Spinal cord (tissue), 10 donors: ENCODE data around the gene CARS1. TPM values are rescaled to one million over a fixed set of nuclear protein-coding genes. Genes with fewer than 3 reads are reported as not detected.
A peak's percentile ranks its signal among the peaks of the same experiment; 100 is the strongest.

Experiments used
- DNase-seq, 6 donors: peaks; one replicate each; pipeline versions ENCODE4 v3.0.0 to v3.0.0-alpha.2; 2013 to 2015; ENCODE audit warnings: low spot score in 6 of 6, low read depth in 4 of 6
- H3K27ac ChIP-seq: one replicate; pipeline ENCODE4 v1.5.1; 2013; ENCODE audit warnings: low read depth, low read length, control low read depth
- H3K27me3 ChIP-seq: one replicate; pipeline ENCODE4 v1.6.1; 2013; ENCODE audit warnings: low read length; ENCODE audit not compliant: control insufficient read depth, insufficient read depth
- H3K36me3 ChIP-seq: one replicate; pipeline ENCODE4 v1.6.1; 2013; ENCODE audit warnings: low read length; ENCODE audit not compliant: control insufficient read depth, insufficient read depth
- H3K4me1 ChIP-seq: one replicate; pipeline ENCODE4 v1.6.1; 2013; ENCODE audit warnings: low read length; ENCODE audit not compliant: control insufficient read depth, insufficient read depth
- H3K4me3 ChIP-seq: one replicate; pipeline ENCODE4 v1.5.1; 2013; ENCODE audit warnings: low read depth, low read length, control low read depth
- H3K9me3 ChIP-seq: one replicate; pipeline ENCODE4 v1.6.1; 2013; ENCODE audit warnings: low read length; ENCODE audit not compliant: control insufficient read depth, insufficient read depth
- WGBS: methylation state at CpG from one replicate; pipeline ENCODE4 v1.1.5; 2013; ENCODE audit warnings: missing lambda C conversion rate; ENCODE audit not compliant: insufficient coverage; 5-methylcytosine and 5-hydroxymethylcytosine counted together
- polyA plus RNA-seq, 2 donors: library from polyadenylated mRNA; unstranded; fragments of 120-200 nt; gene quantifications; one replicate each; pipeline ENCODE4 v1.2.1, GENCODE V29; 2013; ENCODE audit not compliant: insufficient read length in 2 of 2
- total RNA-seq, 2 donors: library from RNA; depleted of rRNA in 1 of 2; stranded (reverse); fragments of 120-200 nt in 1 of 2; fragments of >200 nt in 1 of 2; gene quantifications; one replicate each; pipeline versions ENCODE4 v1.2.3 to v1.2.4, GENCODE V29; 2013 to 2014
- donor health status: healthy.

Gene CARS1
- total and polyA plus RNA-seq, 4 donors, result 28.5 to 54.6 (median 44.3) TPM

DNA sequence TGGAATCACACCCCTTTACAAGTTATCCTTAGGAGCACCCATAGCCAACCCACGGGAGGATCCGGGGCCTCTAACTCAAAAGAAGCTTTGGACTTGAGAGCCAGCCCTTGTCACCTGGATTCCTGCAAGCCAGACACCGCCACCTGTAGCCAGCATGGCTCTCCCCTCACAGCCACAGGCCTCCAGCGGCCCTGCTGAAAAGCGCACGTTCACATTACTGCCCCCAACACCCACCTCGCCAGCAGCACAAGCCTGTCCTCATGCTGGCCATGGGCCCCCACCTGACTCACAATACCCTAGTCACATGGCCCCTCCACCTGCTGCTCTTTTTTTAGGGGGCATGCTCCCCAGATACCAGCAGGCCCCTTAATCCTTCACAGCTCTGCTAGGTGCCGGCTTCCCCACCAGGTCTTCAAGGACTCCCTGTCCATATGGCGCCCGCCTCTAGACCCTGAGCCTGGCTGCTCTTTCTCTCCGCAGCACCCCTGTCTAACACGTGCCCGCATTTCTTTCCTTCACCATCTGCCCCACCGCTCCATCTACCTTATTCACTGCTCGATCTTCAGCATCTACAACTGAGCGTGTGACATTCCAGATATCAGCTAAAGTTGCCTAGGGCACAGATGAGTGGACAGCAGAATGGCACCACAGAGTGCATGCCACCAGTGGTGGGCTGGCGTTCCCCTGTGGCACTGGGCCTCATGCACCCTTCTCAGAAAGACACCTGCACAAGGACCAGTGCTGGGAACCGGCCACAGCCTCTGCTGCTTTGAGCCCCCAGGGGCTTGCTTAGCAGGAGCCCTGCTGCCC lies 6.6 kb downstream of the CARS1 start:
- Histone ChIP-seq H3K27me3 (no peaks in the 10 kb centered on the region), H3K4me3 (no peak overlapping the region), H3K4me1 (peaks cover 35% of the 10 kb centered on the region), H3K27ac (no peak overlapping the region), H3K9me3 (no peaks in the 10 kb centered on the region), H3K36me3 (peaks cover 55% of the 10 kb centered on the region)
- no peak for DNase-seq
- WGBS, result 92% methylated on average over 18 of the region's 18 CpGs

DNA sequence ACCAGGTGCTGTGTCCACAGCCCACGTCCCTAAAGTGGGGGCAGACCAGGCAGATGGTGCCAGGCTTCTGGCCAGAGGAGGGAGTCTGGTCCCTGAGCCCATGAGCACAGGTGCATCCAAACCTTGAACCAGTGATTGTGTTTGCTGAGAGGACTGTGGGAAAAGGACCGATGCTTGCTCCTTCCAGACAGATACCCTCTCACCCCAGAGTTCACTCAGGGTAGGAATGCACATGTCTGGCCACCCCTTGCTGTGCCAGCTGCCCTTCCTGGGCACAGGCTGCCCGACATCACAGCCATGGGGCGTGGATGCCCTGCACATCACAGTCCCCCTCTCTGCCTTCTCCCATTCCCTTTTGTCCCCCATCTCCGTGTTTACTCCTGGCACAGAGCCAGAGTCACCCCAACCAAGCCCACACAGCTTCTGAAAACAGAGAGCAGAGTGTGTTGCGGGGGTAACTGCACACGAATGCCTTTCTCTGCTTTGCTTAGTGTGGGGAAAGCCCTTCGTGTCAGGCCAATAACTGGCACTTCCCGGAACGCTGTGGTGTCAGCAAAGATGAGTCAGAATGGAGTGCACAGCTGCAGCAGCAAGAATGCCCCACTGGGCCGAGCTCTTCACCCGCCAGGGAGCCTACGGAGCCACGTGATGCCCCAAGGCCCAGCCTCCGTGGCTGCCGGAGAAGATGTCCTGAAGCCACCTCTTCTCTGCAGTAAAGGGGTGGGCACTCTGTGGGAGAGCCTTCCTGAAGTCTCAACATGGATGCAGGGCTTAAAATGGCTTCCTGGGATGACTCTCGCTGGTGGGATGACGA lies 7.6 kb downstream of the CARS1 start:
- DNase-seq, result peak in 2 of 6 donors; percentile 37 to 74
- Histone ChIP-seq H3K9me3 (no peaks in the 10 kb centered on the region), H3K36me3 (peaks cover 57% of the 10 kb centered on the region), H3K4me3 (no peak overlapping the region), H3K4me1 (peaks cover 35% of the 10 kb centered on the region), H3K27ac (no peak overlapping the region), H3K27me3 (no peaks in the 10 kb centered on the region)
- WGBS, result 46% methylated on average over 16 of the region's 18 CpGs

DNA sequence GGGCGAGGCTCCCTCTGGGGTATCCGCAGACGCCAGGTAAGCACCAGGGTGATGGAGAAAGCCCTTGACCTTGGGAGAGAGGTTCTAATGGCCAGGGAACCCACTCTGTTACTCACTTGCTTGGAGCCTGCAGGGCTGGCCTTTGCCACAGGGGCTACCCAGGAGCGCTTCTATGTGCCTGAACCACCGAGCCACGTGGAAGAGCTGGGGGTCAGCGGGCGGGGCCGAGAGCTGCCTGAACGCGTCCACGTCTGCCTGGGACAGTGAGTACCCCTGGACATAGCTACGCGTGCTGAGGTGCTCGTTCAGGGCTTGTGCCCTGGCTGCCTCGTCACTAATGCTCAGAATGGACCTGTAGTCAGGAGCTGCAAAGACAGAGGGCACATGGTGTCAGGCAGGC lies 9.6 kb downstream of the CARS1 start:
- WGBS, result 94% methylated on average over 16 of the region's 16 CpGs
- H3K4me1 ChIP-seq, result peaks cover 55% of the 10 kb centered on the region

DNA sequence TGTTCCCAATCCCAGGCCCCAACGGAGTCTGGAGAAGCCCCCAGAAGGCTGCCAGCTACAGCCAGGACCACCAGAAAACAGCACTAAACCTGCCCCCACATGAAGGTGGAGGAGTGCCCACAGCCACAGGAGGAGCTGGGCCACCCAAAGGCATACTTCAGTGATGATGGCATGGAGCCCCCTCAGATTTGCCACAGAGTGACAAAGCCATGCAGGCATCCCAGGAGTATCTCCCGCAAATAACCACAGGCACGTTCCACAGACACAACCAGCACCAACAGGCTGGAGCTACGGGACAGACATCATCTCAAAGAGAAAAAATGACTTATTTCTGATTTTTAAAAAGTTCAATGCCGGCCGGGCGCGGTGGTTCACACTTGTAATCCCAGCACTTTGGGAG lies 10.6 kb downstream of the CARS1 start:
- no peak for DNase-seq
- Histone ChIP-seq H3K4me1 (peaks cover 58% of the 10 kb centered on the region), H3K9me3 (no peaks in the 10 kb centered on the region), H3K27ac (no peak overlapping the region), H3K36me3 (peaks cover 63% of the 10 kb centered on the region), H3K27me3 (no peaks in the 10 kb centered on the region), H3K4me3 (no peak overlapping the region)
- WGBS, result 95% methylated on average over 4 of the region's 8 CpGs

More for the DNA sequence above, 9.6 kb downstream of the CARS1 start:
- Histone ChIP-seq H3K27ac (no peak overlapping the region), H3K36me3 (peaks cover 59% of the 10 kb centered on the region), H3K4me3 (no peak overlapping the region), H3K9me3 (no peaks in the 10 kb centered on the region), H3K27me3 (no peaks in the 10 kb centered on the region)
- DNase-seq, result no peak

- H3K4me3 ChIP-seq, result no peak overlapping the region
- peaks cover 68% of the 10 kb centered on the region for H3K36me3 ChIP-seq
- H3K27ac ChIP-seq, result no peak overlapping the region
- no peaks in the 10 kb centered on the region for H3K9me3 ChIP-seq
- no peak for DNase-seq
- H3K27me3 ChIP-seq, result no peaks in the 10 kb centered on the region
- 88% methylated on average over 9 of the region's 12 CpGs for WGBS
- peaks cover 54% of the 10 kb centered on the region for H3K4me1 ChIP-seq
Measured at GRCh38 chr11:3046190-3046589, 11.0 kb downstream of the CARS1 start.

GRCh38 chr11:3044915-3045314 lies 12.3 kb downstream of the CARS1 start:
- no peak overlapping the region for H3K27ac ChIP-seq
- no peaks in the 10 kb centered on the region for H3K27me3 ChIP-seq
- DNase-seq, result no peak
- 98% methylated on average over 7 of the region's 12 CpGs for WGBS
- peaks cover 66% of the 10 kb centered on the region for H3K36me3 ChIP-seq
- peaks cover 41% of the 10 kb centered on the region for H3K4me1 ChIP-seq
- H3K9me3 ChIP-seq, result no peaks in the 10 kb centered on the region
- no peak overlapping the region for H3K4me3 ChIP-seq

DNA sequence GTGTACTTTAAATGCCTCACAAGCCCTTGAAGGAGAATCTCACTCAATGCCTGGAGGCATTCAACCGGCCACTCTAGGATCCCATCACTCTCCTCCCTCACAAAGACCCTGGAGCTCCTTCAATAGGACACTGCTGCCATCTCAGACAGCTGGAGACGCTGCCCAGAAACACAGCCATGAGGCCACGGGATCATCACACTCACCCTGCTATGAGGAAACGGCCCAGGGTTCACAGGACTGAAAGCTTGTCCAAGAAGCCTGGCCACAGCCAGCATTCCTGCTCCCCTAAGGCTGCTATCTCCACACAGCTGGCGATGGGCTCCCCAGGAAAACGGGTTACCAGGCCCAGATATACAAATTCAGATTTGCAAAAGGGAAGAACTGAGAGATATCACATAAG lies 13.2 kb downstream of the CARS1 start:
- Histone ChIP-seq H3K27ac (no peak overlapping the region), H3K9me3 (no peaks in the 10 kb centered on the region), H3K27me3 (no peaks in the 10 kb centered on the region), H3K4me1 (peaks cover 33% of the 10 kb centered on the region), H3K4me3 (no peak overlapping the region), H3K36me3 (peaks cover 66% of the 10 kb centered on the region)
- no peak for DNase-seq
- 67% methylated on average over 5 of the region's 6 CpGs for WGBS

GRCh38 chr11:3043315-3043871 lies 13.8 kb downstream of the CARS1 start:
- Histone ChIP-seq H3K27ac (no peak overlapping the region), H3K9me3 (no peaks in the 10 kb centered on the region), H3K36me3 (peaks cover 68% of the 10 kb centered on the region), H3K4me3 (no peak overlapping the region), H3K4me1 (peaks cover 33% of the 10 kb centered on the region), H3K27me3 (no peaks in the 10 kb centered on the region)
- peak in 2 of 6 donors; percentile 20 to 72 for DNase-seq
- 62% methylated on average over 16 of the region's 16 CpGs for WGBS

- Histone ChIP-seq H3K27me3 (no peaks in the 10 kb centered on the region), H3K4me3 (no peak overlapping the region), H3K27ac (no peak overlapping the region), H3K4me1 (peaks cover 33% of the 10 kb centered on the region), H3K36me3 (peaks cover 70% of the 10 kb centered on the region), H3K9me3 (no peaks in the 10 kb centered on the region)
- WGBS, result 76% methylated on average over 11 of the region's 11 CpGs
- DNase-seq, result peak in 2 of 6 donors; percentile 12 to 71
Measured at GRCh38 chr11:3042496-3043314, 14.5 kb downstream of the CARS1 start.
